ENCODE measurements around the gene KCTD21. TPM values are rescaled to one million over a fixed set of nuclear protein-coding genes. Genes with fewer than 3 reads are reported as not detected.

KCTD21 gene
- total RNA-seq, 1 experiment from 2014 or later, result 9.4 TPM

- CTCF ChIA-PET, result no interaction called here
- Histone ChIP-seq H3K79me2 (ENCODE audit: low read length) (no peaks in the 10 kb centered on the region), H3K27ac (ENCODE audit: low read length) (no peak overlapping the region), H3K4me2 (ENCODE audit: low read length) (no peak overlapping the region), H3K4me1 (ENCODE audit: insufficient read depth, low read length) (peaks cover 7% of the 10 kb centered on the region), H2AFZ (ENCODE audit: low read length) (no peak overlapping the region), H3F3A (ENCODE audit: low read length, unreplicated experiment) (no peaks in the 10 kb centered on the region), H4K20me1 (ENCODE audit: low read length) (no peaks in the 10 kb centered on the region), H3K27me3 (ENCODE audit: low read length) (no peaks in the 10 kb centered on the region), H3K9me2 (replicated peaks; ENCODE audit: low read length) (no peaks in the 10 kb centered on the region), H3K4me3 (ENCODE audit: low read length) (no peak overlapping the region), H3K9me3 (ENCODE audit: low read length) (no peaks in the 10 kb centered on the region), H3K36me3 (ENCODE audit: low read depth, low read length) (peaks cover 5% of the 10 kb centered on the region; the same call in 1 of the 2 replicates), H3K9ac (ENCODE audit: low read length) (no peak overlapping the region)
- BruUV-seq (replicated peaks), result no TSS peak
- TF ChIP-seq CTCF (conservative IDR thresholded peaks at IDR 0.05; ENCODE audit: low read depth, low read length) (no peak), EZH2phosphoT487 (IDR thresholded peaks at IDR 0.05; ENCODE audit: borderline replicate concordance, low read length) (no peak), EZH2 (IDR thresholded peaks at IDR 0.05; ENCODE audit: low read length, unreplicated experiment) (no peak)
- intact Hi-C loops (cut with micrococcal nuclease), result no loop called here
- POLR2A ChIA-PET (ENCODE audit: unreplicated experiment), result interaction anchor here (0.6 kb wide), 1 partner anchor 196 kb away, joined by 14 read pairs; the partner anchor contains the start of gene GAB2
- ATAC-seq, result no peak
- DNase-seq, result no peak
These were observed 33.2 kb upstream of the KCTD21 start for GRCh38 chr11:78221396-78222315.

GRCh38 chr11:78220218-78221157 lies 32.1 kb upstream of the KCTD21 start:
- Histone ChIP-seq H3K4me1 (ENCODE audit: insufficient read depth, low read length) (peaks cover 11% of the 10 kb centered on the region), H3K27me3 (ENCODE audit: low read length) (no peaks in the 10 kb centered on the region), H2AFZ (ENCODE audit: low read length) (no peak overlapping the region), H4K20me1 (ENCODE audit: low read length) (no peaks in the 10 kb centered on the region), H3K4me3 (ENCODE audit: low read length) (no peak overlapping the region), H3K27ac (ENCODE audit: low read length) (no peak overlapping the region), H3K4me2 (ENCODE audit: low read length) (no peak overlapping the region), H3F3A (ENCODE audit: low read length, unreplicated experiment) (no peaks in the 10 kb centered on the region), H3K9me2 (replicated peaks; ENCODE audit: low read length) (no peaks in the 10 kb centered on the region), H3K79me2 (ENCODE audit: low read length) (no peaks in the 10 kb centered on the region), H3K36me3 (ENCODE audit: low read depth, low read length) (peaks cover 5% of the 10 kb centered on the region; the same call in 1 of the 2 replicates), H3K9ac (ENCODE audit: low read length) (no peak overlapping the region), H3K9me3 (ENCODE audit: low read length) (no peaks in the 10 kb centered on the region)
- ATAC-seq (no peak), DNase-seq (no peak)
- no peak for TF ChIP-seq EZH2phosphoT487 (IDR thresholded peaks at IDR 0.05; ENCODE audit: borderline replicate concordance, low read length)
- TF ChIP-seq EZH2 (IDR thresholded peaks at IDR 0.05; ENCODE audit: low read length, unreplicated experiment), result no peak
- TF ChIP-seq CTCF (conservative IDR thresholded peaks at IDR 0.05; ENCODE audit: low read depth, low read length), result no peak
- intact Hi-C loops (cut with micrococcal nuclease), result no loop called here
- CTCF ChIA-PET, result no interaction called here
- POLR2A ChIA-PET (ENCODE audit: unreplicated experiment), result no interaction called here
- BruUV-seq (replicated peaks), result no TSS peak
